Right lobe of liver (tissue), 6 donors: ENCODE results near the gene NELFB. TPM values are rescaled to one million over a fixed set of nuclear protein-coding genes. Genes with fewer than 3 reads are reported as not detected.

Experiments used
- ATAC-seq, 4 donors: fragments of 200-7000 bp; cut with Tn5 transposase; one replicate each; pipeline ENCODE4 v1.9.1; 2020; ENCODE audit warnings: mild to moderate bottlenecking in 4 of 4, moderate library complexity in 4 of 4
- DNase-seq, 3 donors: peaks; one replicate each; pipeline ENCODE4 v3.0.0-alpha.2; 2020
- H3K27ac ChIP-seq, 3 donors: fragments of 200-600 bp; one replicate each; pipeline ENCODE4 v1.8.0; 2022
- H3K27me3 ChIP-seq, 2 donors: fragments of 200-600 bp; one replicate each; pipeline ENCODE4 v1.8.0; 2022
- H3K36me3 ChIP-seq, 4 donors: fragments of 200-600 bp; sonication (generic) in 1 of 4; one replicate each; pipeline versions ENCODE4 v1.5.1 to v1.8.0; 2017 to 2022; ENCODE audit warnings: control low read depth in 1 of 4
- H3K4me1 ChIP-seq, 4 donors: fragments of 200-600 bp; sonication (generic) in 1 of 4; one replicate each; pipeline versions ENCODE4 v1.5.1 to v1.8.0; 2017 to 2022; ENCODE audit warnings: control low read depth in 1 of 4
- H3K4me3 ChIP-seq, 3 donors: fragments of 200-600 bp; one replicate each; pipeline ENCODE4 v1.8.0; 2022
- H3K9me3 ChIP-seq, 4 donors: fragments of 200-600 bp; sonication (generic) in 1 of 4; one replicate each; pipeline versions ENCODE4 v1.5.1 to v1.8.0; 2017 to 2022; ENCODE audit warnings: control low read depth in 1 of 4
- POLR2A ChIP-seq: fragments of 450-650 bp; IDR thresholded peaks from one replicate; pipeline ENCODE4 v1.6.1; 2017; ENCODE audit warnings: antibody characterized with exemption, mild to moderate bottlenecking
- WGBS: methylation state at CpG from one replicate; pipeline ENCODE4 v1.1.6; 2018; ENCODE audit warnings: low coverage, low lambda C conversion rate; ENCODE audit not compliant: insufficient coverage; ENCODE audit errors: missing lambda C conversion rate; 5-methylcytosine and 5-hydroxymethylcytosine counted together
- intact Hi-C, 2 donors: fragments of 100-400 bp; cut with DNase I; formaldehyde crosslinking; loops; one replicate each; pipeline versions ENCODE4 v1.11.2 to v1.14.1; 2022
- total RNA-seq, 6 experiments: library from RNA; depleted of rRNA in 2 of 6; stranded (reverse); fragments of >200 nt in 2 of 6; fragmentation: NEBNext Ultra II Directional in 3 of 6; extraction: Animal tissue kit (Norgen Biotek cat#: 25700) in 3 of 6; gene quantifications; one replicate each; pipeline versions ENCODE4 v1.1.0 to v1.2.4, GENCODE V29; 2016 to 2023
- TF ChIP-seq, protein P1 (sequence below), 4 donors: fragments of 200-600 bp in 3 of 4; fragments of 450-650 bp in 1 of 4; IDR thresholded peaks; one replicate each; pipeline versions ENCODE4 v1.5.1 to v1.8.0; 2016 to 2022; ENCODE audit warnings: antibody characterized with exemption in 4 of 4, mild to moderate bottlenecking in 2 of 4
- donor health status: DM: no; HTN: yes; CAD: no.
- donor health status: DM: no; HTN: no; CAD: no.
- donor health status: DM: no; HTN: no; CAD: no.
- donor health status: DM: no; HTN: yes; CAD: no.
- donor health status: DM: no; HTN: yes; CAD: no.

The NELFB gene
- total RNA-seq, 6 experiments from 2014 or later, result 15.6 to 21.6 (median 20.1) TPM

DNA sequence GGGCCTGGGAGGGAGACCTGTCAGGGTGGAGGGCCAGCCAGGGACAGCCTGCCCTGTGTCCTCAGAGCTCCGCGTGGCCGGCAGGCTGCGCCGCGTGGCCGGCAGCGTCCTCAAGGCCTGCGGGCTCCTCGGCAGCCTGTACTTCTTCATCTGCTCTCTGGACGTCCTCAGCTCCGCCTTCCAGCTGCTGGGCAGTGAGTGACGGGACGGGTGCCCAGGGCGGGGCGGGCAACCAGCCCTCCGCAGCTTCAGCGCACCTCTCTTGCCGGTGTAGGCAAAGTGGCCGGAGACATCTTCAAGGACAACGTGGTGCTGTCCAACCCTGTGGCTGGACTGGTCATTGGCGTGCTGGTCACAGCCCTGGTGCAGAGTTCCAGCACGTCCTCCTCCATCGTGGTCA lies 22.6 kb upstream of the NELFB start:
- WGBS, result no CpG with 5 or more reads among the region's 24 CpGs
- H3K36me3 ChIP-seq, result no peaks in the 10 kb centered on the region
- no peak overlapping the region for H3K27ac ChIP-seq
- H3K9me3 ChIP-seq, result no peaks in the 10 kb centered on the region
- DNase-seq (no peak), ATAC-seq (no peak)
- H3K4me1 ChIP-seq, result peaks cover 0 to 6% (median 0%) of the 10 kb centered on the region in 4 donors
- H3K27me3 ChIP-seq, result no peaks in the 10 kb centered on the region
- H3K4me3 ChIP-seq, result no peak overlapping the region
- TF ChIP-seq, protein P1, sequence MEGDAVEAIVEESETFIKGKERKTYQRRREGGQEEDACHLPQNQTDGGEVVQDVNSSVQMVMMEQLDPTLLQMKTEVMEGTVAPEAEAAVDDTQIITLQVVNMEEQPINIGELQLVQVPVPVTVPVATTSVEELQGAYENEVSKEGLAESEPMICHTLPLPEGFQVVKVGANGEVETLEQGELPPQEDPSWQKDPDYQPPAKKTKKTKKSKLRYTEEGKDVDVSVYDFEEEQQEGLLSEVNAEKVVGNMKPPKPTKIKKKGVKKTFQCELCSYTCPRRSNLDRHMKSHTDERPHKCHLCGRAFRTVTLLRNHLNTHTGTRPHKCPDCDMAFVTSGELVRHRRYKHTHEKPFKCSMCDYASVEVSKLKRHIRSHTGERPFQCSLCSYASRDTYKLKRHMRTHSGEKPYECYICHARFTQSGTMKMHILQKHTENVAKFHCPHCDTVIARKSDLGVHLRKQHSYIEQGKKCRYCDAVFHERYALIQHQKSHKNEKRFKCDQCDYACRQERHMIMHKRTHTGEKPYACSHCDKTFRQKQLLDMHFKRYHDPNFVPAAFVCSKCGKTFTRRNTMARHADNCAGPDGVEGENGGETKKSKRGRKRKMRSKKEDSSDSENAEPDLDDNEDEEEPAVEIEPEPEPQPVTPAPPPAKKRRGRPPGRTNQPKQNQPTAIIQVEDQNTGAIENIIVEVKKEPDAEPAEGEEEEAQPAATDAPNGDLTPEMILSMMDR (IDR thresholded peaks at IDR 0.05), result no peak
- no peak for TF ChIP-seq POLR2A
- intact Hi-C loops, result loop anchor here (5.0 to 10.0 kb wide), 4 partner anchors 48 to 115 kb away; partner anchors contain the start of genes ANAPC2 (in 1 of the 2) and SSNA1 (in 1 of the 2)

DNA sequence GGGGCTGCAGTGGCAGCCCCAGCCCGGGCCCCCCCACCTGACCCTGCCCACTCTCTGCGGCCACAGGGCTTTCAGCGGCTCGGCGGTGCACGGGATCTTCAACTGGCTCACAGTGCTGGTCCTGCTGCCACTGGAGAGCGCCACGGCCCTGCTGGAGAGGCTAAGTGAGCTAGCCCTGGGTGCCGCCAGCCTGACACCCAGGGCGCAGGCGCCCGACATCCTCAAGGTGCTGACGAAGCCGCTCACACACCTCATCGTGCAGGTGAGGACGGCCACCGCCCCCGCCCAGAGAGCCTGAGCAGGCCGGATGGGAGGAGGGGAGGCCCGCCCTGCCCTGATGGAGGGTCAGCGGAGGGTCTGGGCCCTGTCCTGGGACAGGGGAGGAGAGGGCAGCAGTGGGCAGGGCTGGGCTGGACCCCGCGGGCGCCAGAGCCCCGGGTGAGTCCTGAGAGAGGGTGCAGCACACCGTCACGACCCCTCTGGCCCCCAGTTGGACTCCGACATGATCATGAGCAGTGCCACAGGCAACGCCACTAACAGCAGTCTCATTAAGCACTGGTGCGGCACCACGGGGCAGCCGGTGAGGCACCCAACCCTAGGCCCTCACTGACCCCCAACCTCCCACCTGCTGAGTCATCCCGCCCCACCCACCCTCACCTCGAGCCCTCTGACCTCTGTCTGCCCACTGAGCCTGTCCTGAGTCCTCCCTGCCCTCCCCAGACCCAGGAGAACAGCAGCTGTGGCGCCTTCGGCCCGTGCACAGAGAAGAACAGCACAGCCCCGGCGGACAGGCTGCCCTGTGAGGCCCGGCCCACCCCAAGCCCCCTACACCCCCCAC lies 21.8 kb upstream of the NELFB start:
- Histone ChIP-seq H3K4me3 (no peak overlapping the region), H3K27me3 (no peaks in the 10 kb centered on the region), H3K36me3 (no peaks in the 10 kb centered on the region), H3K4me1 (peaks cover 0 to 6% (median 0%) of the 10 kb centered on the region in 4 donors), H3K9me3 (no peaks in the 10 kb centered on the region), H3K27ac (no peak overlapping the region)
- ATAC-seq (no peak), DNase-seq (no peak)
- TF ChIP-seq POLR2A, result no peak
- TF ChIP-seq, protein P1 (IDR thresholded peaks at IDR 0.05), result no peak
- WGBS, result 31% methylated on average over 3 of the region's 40 CpGs
- intact Hi-C loops, result loop anchor here (5.0 to 10.0 kb wide), 4 partner anchors 49 to 116 kb away; partner anchors contain the start of genes ANAPC2 (in 1 of the 2) and SSNA1 (in 1 of the 2)

DNA sequence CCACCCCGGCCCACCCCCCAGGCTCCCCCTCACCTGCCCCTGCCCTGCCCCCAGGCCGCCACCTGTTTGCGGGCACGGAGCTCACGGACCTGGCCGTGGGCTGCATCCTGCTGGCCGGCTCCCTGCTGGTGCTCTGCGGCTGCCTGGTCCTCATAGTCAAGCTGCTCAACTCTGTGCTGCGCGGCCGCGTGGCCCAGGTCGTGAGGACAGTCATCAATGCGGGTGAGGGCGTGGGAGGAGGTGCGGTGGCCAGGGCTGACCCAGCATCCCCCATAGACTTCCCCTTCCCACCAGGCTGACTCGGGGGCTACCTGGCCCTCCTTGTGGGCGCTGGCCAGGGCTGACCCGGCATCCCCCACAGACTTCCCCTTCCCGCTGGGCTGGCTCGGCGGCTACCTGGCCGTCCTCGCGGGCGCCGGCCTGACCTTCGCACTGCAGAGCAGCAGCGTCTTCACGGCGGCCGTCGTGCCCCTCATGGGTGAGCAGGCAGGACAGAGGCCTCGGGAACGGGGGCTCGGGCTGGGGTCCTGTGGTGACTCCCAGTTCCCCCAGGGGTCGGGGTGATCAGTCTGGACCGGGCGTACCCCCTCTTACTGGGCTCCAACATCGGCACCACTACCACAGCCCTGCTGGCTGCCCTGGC lies 21.0 kb upstream of the NELFB start:
- Histone ChIP-seq H3K4me1 (peaks cover 0 to 6% (median 0%) of the 10 kb centered on the region in 4 donors), H3K36me3 (no peaks in the 10 kb centered on the region), H3K9me3 (no peaks in the 10 kb centered on the region), H3K4me3 (no peak overlapping the region), H3K27me3 (no peaks in the 10 kb centered on the region), H3K27ac (no peak overlapping the region)
- no peak for ATAC-seq
- WGBS, result 10% methylated on average over 2 of the region's 40 CpGs
- intact Hi-C loops, result loop anchor here (5.0 to 10.0 kb wide), 4 partner anchors 49 to 117 kb away; partner anchors contain the start of genes ANAPC2 (in 1 of the 2) and SSNA1 (in 1 of the 2)
- no peak for DNase-seq
- TF ChIP-seq POLR2A, result no peak
- TF ChIP-seq, protein P1 (IDR thresholded peaks at IDR 0.05), result no peak

DNA sequence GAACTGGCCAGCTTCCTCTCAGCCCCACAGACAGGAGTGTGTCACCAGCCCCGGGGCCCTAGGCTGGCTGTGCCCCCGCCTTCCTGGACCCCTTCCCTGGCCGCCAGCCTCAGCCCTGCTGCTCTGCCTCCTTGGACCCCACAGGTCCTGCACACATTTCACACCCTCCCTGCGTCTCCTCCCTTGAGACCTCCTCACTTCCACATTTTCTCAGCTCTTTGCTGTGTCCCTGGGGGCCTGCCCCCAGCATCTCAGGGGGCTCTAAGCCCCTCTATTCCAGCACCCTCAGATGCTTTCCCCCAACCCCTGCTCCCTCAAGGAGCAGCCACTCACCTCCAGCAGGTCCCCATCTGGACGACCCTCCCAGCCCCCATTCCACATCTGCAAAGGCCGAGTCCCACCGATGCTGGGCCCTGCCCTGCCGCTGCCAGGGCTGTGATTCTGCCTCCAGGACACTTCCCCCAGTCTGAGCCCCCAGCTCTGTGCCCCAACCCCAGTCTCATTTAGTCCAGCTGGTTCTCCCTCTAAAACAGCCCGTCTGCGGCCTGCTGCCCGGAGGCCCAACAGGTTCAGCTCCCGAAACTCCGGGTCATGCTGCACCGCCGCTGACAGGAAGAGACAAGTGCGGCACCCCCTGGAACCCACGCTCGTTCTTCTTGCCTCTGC lies 20.2 kb upstream of the NELFB start:
- ATAC-seq (no peak), DNase-seq (no peak)
- 64% methylated on average over 9 of the region's 18 CpGs for WGBS
- Histone ChIP-seq H3K4me1 (peaks cover 0 to 7% (median 0%) of the 10 kb centered on the region in 4 donors), H3K27ac (no peak overlapping the region), H3K9me3 (no peaks in the 10 kb centered on the region), H3K27me3 (no peaks in the 10 kb centered on the region), H3K36me3 (no peaks in the 10 kb centered on the region), H3K4me3 (no peak overlapping the region)
- TF ChIP-seq, protein P1 (IDR thresholded peaks at IDR 0.05), result no peak
- TF ChIP-seq POLR2A, result no peak
- intact Hi-C loops, result loop anchor here (5.0 to 10.0 kb wide), 4 partner anchors 50 to 118 kb away; partner anchors contain the start of genes ANAPC2 (in 1 of the 2) and SSNA1 (in 1 of the 2)
